Astrocyte (in vitro differentiated cells and primary cell): ENCODE measurements around the gene EFNA5. TPM values are rescaled to one million over a fixed set of nuclear protein-coding genes. Genes with fewer than 3 reads are reported as not detected.

Experiments used
- DNase-seq: peaks from one replicate; pipeline ENCODE4 v3.0.0-alpha.2; 2010; ENCODE audit warnings: low read depth
- FAIRE-seq: peaks from 2 replicates; lab custom pipeline; 2011; peaks lifted over from hg19 to GRCh38; lab: Jason Lieb, UNC
- H2AFZ ChIP-seq: 2 replicates; pipeline ENCODE4 v1.6.0; 2012; ENCODE audit warnings: low read depth, low read length, inconsistent platforms
- H3K27ac ChIP-seq: 2 replicates; pipeline ENCODE4 v1.5.1; 2011; ENCODE audit warnings: low read depth, low read length, inconsistent platforms
- H3K27me3 ChIP-seq: 2 replicates; pipeline ENCODE4 v1.6.0; 2011; ENCODE audit warnings: low read length, inconsistent platforms; ENCODE audit not compliant: insufficient read depth
- H3K36me3 ChIP-seq: 2 replicates; pipeline ENCODE4 v1.5.1; 2011; ENCODE audit warnings: low read length, inconsistent platforms; ENCODE audit not compliant: insufficient read depth
- H3K4me1 ChIP-seq: 2 replicates; pipeline ENCODE4 v1.5.1; 2011; ENCODE audit warnings: low read length, inconsistent platforms; ENCODE audit not compliant: insufficient read depth
- H3K4me2 ChIP-seq: 2 replicates; pipeline ENCODE4 v1.6.0; 2012; ENCODE audit warnings: low read length, inconsistent platforms
- H3K4me3 ChIP-seq: 2 replicates; pipeline ENCODE4 v1.5.1; 2011; ENCODE audit warnings: low read depth, mild to moderate bottlenecking, low read length, inconsistent platforms; ENCODE audit not compliant: insufficient read depth
- H3K79me2 ChIP-seq: 2 replicates; pipeline ENCODE4 v1.6.0; 2012; ENCODE audit warnings: mild to moderate bottlenecking, low read length, inconsistent platforms; ENCODE audit not compliant: insufficient read depth
- H3K9ac ChIP-seq: 2 replicates; pipeline ENCODE4 v1.6.0; 2012; ENCODE audit warnings: mild to moderate bottlenecking, low read length, inconsistent platforms
- H3K9me3 ChIP-seq: 2 replicates; pipeline ENCODE4 v1.5.1; 2012; ENCODE audit warnings: low read depth, mild to moderate bottlenecking, low read length, inconsistent platforms; ENCODE audit not compliant: insufficient read depth
- H4K20me1 ChIP-seq: 2 replicates; pipeline ENCODE4 v1.6.0; 2012; ENCODE audit warnings: low read length, inconsistent platforms; ENCODE audit not compliant: insufficient read depth
- H3K27ac Mint-ChIP-seq: one replicate; pipeline ENCODE4 v1.8.0; 2021; ENCODE audit warnings: mild to moderate bottlenecking, mixed read lengths; ENCODE audit not compliant: unreplicated experiment
- H3K27me3 Mint-ChIP-seq: one replicate; pipeline ENCODE4 v1.8.0; 2021; ENCODE audit warnings: low read depth, mixed read lengths; ENCODE audit not compliant: unreplicated experiment
- H3K36me3 Mint-ChIP-seq: one replicate; pipeline ENCODE4 v1.8.0; 2021; ENCODE audit warnings: low read depth, mixed read lengths; ENCODE audit not compliant: unreplicated experiment
- H3K4me1 Mint-ChIP-seq: one replicate; pipeline ENCODE4 v1.8.0; 2021; ENCODE audit warnings: low read depth, mixed read lengths; ENCODE audit not compliant: unreplicated experiment
- H3K4me3 Mint-ChIP-seq: one replicate; pipeline ENCODE4 v1.8.0; 2021; ENCODE audit warnings: mild to moderate bottlenecking, moderate library complexity, mixed read lengths; ENCODE audit not compliant: unreplicated experiment
- H3K9me3 Mint-ChIP-seq: one replicate; pipeline ENCODE4 v1.8.0; 2021; ENCODE audit warnings: mild to moderate bottlenecking, mixed read lengths; ENCODE audit not compliant: unreplicated experiment
- CTCF ChIP-seq: IDR thresholded peaks from 2 replicates; pipeline ENCODE4 v1.5.1; 2011; ENCODE audit warnings: low read depth, mild to moderate bottlenecking, inconsistent platforms, low read length, moderate library complexity; ENCODE audit not compliant: insufficient read depth
- EZH2 ChIP-seq: IDR thresholded peaks from 2 replicates; pipeline ENCODE4 v1.6.1; 2012; ENCODE audit warnings: mild to moderate bottlenecking, low read length, inconsistent platforms; ENCODE audit not compliant: insufficient read depth
- total RNA-seq: library from RNA; stranded (reverse); gene quantifications from 2 replicates; pipeline ENCODE4 v1.2.1, GENCODE V29; 2021

The EFNA5 gene
- total RNA-seq, 1 donor from 2014 or later = 59.3 TPM

DNA sequence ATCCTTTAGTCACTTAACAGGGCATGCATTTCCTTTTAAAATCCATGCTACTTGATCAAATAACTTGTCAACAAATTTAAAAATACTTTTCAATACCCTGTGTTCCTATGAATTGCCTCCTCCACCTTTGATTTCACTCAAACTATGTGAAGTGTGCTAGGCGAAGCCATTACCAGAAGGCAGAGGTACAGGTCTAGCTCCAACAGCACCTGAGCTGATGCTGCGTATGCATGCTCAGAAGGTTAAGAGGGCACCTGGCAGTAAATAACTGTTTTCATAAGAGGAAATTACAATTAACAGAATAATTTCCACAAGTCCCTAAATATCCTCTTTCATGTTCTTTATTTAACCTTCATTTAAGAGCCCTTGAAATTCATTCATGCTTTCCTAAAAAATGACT, 251.8 kb downstream of the EFNA5 start:
- Histone ChIP-seq H3K9me3 (no peaks in the 10 kb centered on the region), H3K27ac (no peak overlapping the region), H3K4me1 (peaks cover 5% of the 10 kb centered on the region), H3K79me2 (no peaks in the 10 kb centered on the region), H2AFZ (no peak overlapping the region), H3K4me3 (no peak overlapping the region), H3K36me3 (no peaks in the 10 kb centered on the region), H3K4me2 (no peak overlapping the region), H3K9ac (no peak overlapping the region), H3K27me3 (no peaks in the 10 kb centered on the region), H4K20me1 (no peaks in the 10 kb centered on the region)
- DNase-seq = no peak
- no peak for FAIRE-seq
- TF ChIP-seq EZH2 (no peak), CTCF (no peak)
- Mint-ChIP-seq H3K9me3 (no peaks in the 10 kb centered on the region), H3K36me3 (peaks cover 6% of the 10 kb centered on the region), H3K27ac (no peak overlapping the region), H3K27me3 (no peaks in the 10 kb centered on the region), H3K4me3 (no peak overlapping the region), H3K4me1 (peaks cover 9% of the 10 kb centered on the region)

GRCh38 chr5:107418071-107418470, 252.7 kb downstream of the EFNA5 start:
- Histone ChIP-seq H4K20me1 (no peaks in the 10 kb centered on the region), H3K4me2 (no peak overlapping the region), H3K27me3 (no peaks in the 10 kb centered on the region), H3K9me3 (no peaks in the 10 kb centered on the region), H2AFZ (no peak overlapping the region), H3K4me1 (no peaks in the 10 kb centered on the region), H3K27ac (no peak overlapping the region), H3K9ac (no peak overlapping the region), H3K79me2 (no peaks in the 10 kb centered on the region), H3K36me3 (no peaks in the 10 kb centered on the region), H3K4me3 (no peak overlapping the region)
- Mint-ChIP-seq H3K4me3 (no peak overlapping the region), H3K27ac (no peak overlapping the region), H3K36me3 (peaks cover 6% of the 10 kb centered on the region), H3K4me1 (peaks cover 7% of the 10 kb centered on the region), H3K9me3 (no peaks in the 10 kb centered on the region), H3K27me3 (no peaks in the 10 kb centered on the region)
- TF ChIP-seq CTCF = no peak
- TF ChIP-seq EZH2 = no peak
- no peak for DNase-seq
- no peak for FAIRE-seq

GRCh38 chr5:107415762-107416161, 255.0 kb downstream of the EFNA5 start:
- Histone ChIP-seq H4K20me1 (no peaks in the 10 kb centered on the region), H3K9me3 (no peaks in the 10 kb centered on the region), H2AFZ (no peak overlapping the region), H3K4me1 (no peaks in the 10 kb centered on the region), H3K79me2 (no peaks in the 10 kb centered on the region), H3K9ac (no peak overlapping the region), H3K27ac (no peak overlapping the region), H3K4me3 (no peak overlapping the region), H3K36me3 (no peaks in the 10 kb centered on the region), H3K27me3 (no peaks in the 10 kb centered on the region), H3K4me2 (no peak overlapping the region)
- Mint-ChIP-seq H3K4me1 (no peaks in the 10 kb centered on the region), H3K36me3 (peaks cover 2% of the 10 kb centered on the region), H3K27ac (no peak overlapping the region), H3K4me3 (no peak overlapping the region), H3K9me3 (no peaks in the 10 kb centered on the region), H3K27me3 (no peaks in the 10 kb centered on the region)
- FAIRE-seq = no peak
- TF ChIP-seq EZH2 = no peak
- DNase-seq = no peak
